MCF 10A (cell line): ENCODE data around the gene ADAMTS8. TPM values are rescaled to one million over a fixed set of nuclear protein-coding genes. Genes with fewer than 3 reads are reported as not detected.

Source experiments
- BruUV-seq: library from RNA; stranded (reverse); fragments of 400-500 nt; replicated peaks from 2 replicates; lab custom pipeline; 2021; lab: Mats Ljungman, UMichigan
- CTCF ChIA-PET: fragments of 300-600 bp; sonication (Branson Sonifier 250); formaldehyde crosslinking; extraction: SDS; loops from one replicate; lab custom pipeline; 2021; ENCODE audit warnings: antibody characterized with exemption, inconsistent platforms; lab: Yijun Ruan, JAX
- POLR2A ChIA-PET: fragments of 300-600, 350-650 bp; sonication (Branson Sonifier 250); formaldehyde crosslinking; extraction: SDS; loops from one replicate; lab custom pipeline; 2020; ENCODE audit warnings: antibody characterized with exemption, inconsistent platforms; lab: Yijun Ruan, JAX
- DNase-seq: peaks from one replicate; pipeline ENCODE4 v3.0.0-alpha.2; 2018; ENCODE audit not compliant: unreplicated experiment
- H3K27ac Mint-ChIP-seq: one replicate; pipeline ENCODE4 v1.8.0; 2022; ENCODE audit warnings: mild to moderate bottlenecking, low read depth, mixed read lengths; ENCODE audit not compliant: unreplicated experiment
- H3K27me3 Mint-ChIP-seq: one replicate; pipeline ENCODE4 v1.8.0; 2022; ENCODE audit warnings: mixed read lengths; ENCODE audit not compliant: insufficient read depth, unreplicated experiment
- H3K36me3 Mint-ChIP-seq: one replicate; pipeline ENCODE4 v1.8.0; 2022; ENCODE audit warnings: mild to moderate bottlenecking, moderate library complexity, mixed read lengths; ENCODE audit not compliant: insufficient read depth, unreplicated experiment
- H3K4me1 Mint-ChIP-seq: one replicate; pipeline ENCODE4 v1.8.0; 2022; ENCODE audit warnings: mixed read lengths; ENCODE audit not compliant: insufficient read depth, unreplicated experiment
- H3K4me3 Mint-ChIP-seq: one replicate; pipeline ENCODE4 v1.8.0; 2022; ENCODE audit warnings: mild to moderate bottlenecking, moderate library complexity, mixed read lengths; ENCODE audit not compliant: unreplicated experiment
- H3K9me3 Mint-ChIP-seq: one replicate; pipeline ENCODE4 v1.8.0; 2022; ENCODE audit warnings: mixed read lengths; ENCODE audit not compliant: unreplicated experiment
- CTCF ChIP-seq: fragments of 200-600 bp; IDR thresholded peaks from one replicate; pipeline ENCODE4 v1.8.0; 2022; ENCODE audit warnings: antibody characterized with exemption, mild to moderate bottlenecking; ENCODE audit not compliant: unreplicated experiment
- intact Hi-C: fragments of 100-400 bp; cut with micrococcal nuclease; formaldehyde crosslinking; loops from 2 replicates; pipeline ENCODE4 v1.14.1; 2022
- total RNA-seq: library from RNA; stranded (reverse); gene quantifications from 2 replicates; pipeline ENCODE4 v1.2.3, GENCODE V29; 2022

The ADAMTS8 gene
- total RNA-seq, 1 experiment from 2014 or later = not detected

DNA sequence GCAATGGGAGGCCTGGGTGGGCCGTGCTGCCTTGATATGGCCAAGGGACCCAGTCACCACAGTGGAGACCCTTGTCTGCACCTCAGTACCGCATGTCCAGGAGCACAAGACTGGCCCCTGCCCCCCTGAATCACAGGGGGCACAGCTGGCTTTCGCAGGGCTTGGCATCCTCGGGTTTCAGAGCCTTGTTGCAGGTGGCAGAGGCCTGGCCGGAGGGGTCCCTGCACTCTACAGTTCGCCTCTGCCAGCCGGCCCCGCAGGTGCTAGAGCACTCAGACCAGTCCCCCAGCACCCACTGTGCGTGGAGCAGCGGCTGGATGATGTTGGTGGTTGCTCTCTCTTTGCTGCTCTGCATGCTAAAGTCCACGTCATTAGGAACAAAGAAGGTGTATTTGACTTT lies 23.0 kb downstream of the ADAMTS8 start:
- BruUV-seq = no TSS peak
- peaks cover 20% of the 10 kb centered on the region for H3K4me1 Mint-ChIP-seq
- no peaks in the 10 kb centered on the region for H3K9me3 Mint-ChIP-seq
- no peak for DNase-seq
- TF ChIP-seq CTCF = no peak
- no peak overlapping the region for H3K27ac Mint-ChIP-seq
- ChIA-PET CTCF (interaction anchor here (1.2 kb wide), 1 partner anchor 26 kb away, joined by 5 read pairs; no protein-coding TSS in a partner anchor), POLR2A (interaction anchor here (0.8 kb wide), 1 partner anchor 194 kb away, joined by 3 read pairs; no protein-coding TSS in a partner anchor)
- H3K4me3 Mint-ChIP-seq = no peak overlapping the region
- no peaks in the 10 kb centered on the region for H3K36me3 Mint-ChIP-seq
- peaks cover 4% of the 10 kb centered on the region for H3K27me3 Mint-ChIP-seq
- intact Hi-C loops = no loop called here

- H3K9me3 Mint-ChIP-seq = no peaks in the 10 kb centered on the region
- peaks cover 11% of the 10 kb centered on the region for H3K27me3 Mint-ChIP-seq
- no peak overlapping the region for H3K4me3 Mint-ChIP-seq
- ChIA-PET POLR2A (interaction anchor here (1.3 kb wide), 1 partner anchor 13 kb away, joined by 5 read pairs; no protein-coding TSS in a partner anchor), CTCF (interaction anchor here (1.0 kb wide), 1 partner anchor 15 kb away, joined by 4 read pairs; no protein-coding TSS in a partner anchor)
- intact Hi-C loops = no loop called here
- no peak for TF ChIP-seq CTCF
- peaks cover 25% of the 10 kb centered on the region for H3K4me1 Mint-ChIP-seq
- H3K36me3 Mint-ChIP-seq = no peaks in the 10 kb centered on the region
- no peak overlapping the region for H3K27ac Mint-ChIP-seq
- no TSS peak for BruUV-seq
- no peak for DNase-seq
These were observed 23.7 kb downstream of the ADAMTS8 start for GRCh38 chr11:130404727-130405126.

- Mint-ChIP-seq H3K36me3 (no peaks in the 10 kb centered on the region), H3K4me1 (peaks cover 25% of the 10 kb centered on the region), H3K27me3 (peaks cover 19% of the 10 kb centered on the region), H3K9me3 (no peaks in the 10 kb centered on the region), H3K4me3 (no peak overlapping the region), H3K27ac (no peak overlapping the region)
- TF ChIP-seq CTCF = no peak
- intact Hi-C loops = no loop called here
- ChIA-PET CTCF (interaction anchor here (0.8 to 1.0 kb wide), 3 partner anchors 14 to 191 kb away, joined by 3 to 4 read pairs (median 3); no protein-coding TSS in a partner anchor), POLR2A (interaction anchor here (1.3 kb wide), 1 partner anchor 14 kb away, joined by 5 read pairs; no protein-coding TSS in a partner anchor)
- BruUV-seq = no TSS peak
- no peak for DNase-seq
These were observed 24.4 kb downstream of the ADAMTS8 start for GRCh38 chr11:130403967-130404366.

GRCh38 chr11:130403271-130403804 lies 25.1 kb downstream of the ADAMTS8 start:
- H3K9me3 Mint-ChIP-seq = no peaks in the 10 kb centered on the region
- peaks cover 25% of the 10 kb centered on the region for H3K4me1 Mint-ChIP-seq
- BruUV-seq = no TSS peak
- no peak overlapping the region for H3K4me3 Mint-ChIP-seq
- intact Hi-C loops = no loop called here
- ChIA-PET POLR2A (interaction anchor here (1.3 kb wide), 1 partner anchor 14 kb away, joined by 5 read pairs; no protein-coding TSS in a partner anchor), CTCF (interaction anchor here (0.7 to 0.9 kb wide), 5 partner anchors 29 to 242 kb away, joined by 3 read pairs; no protein-coding TSS in a partner anchor)
- no peak for TF ChIP-seq CTCF
- no peaks in the 10 kb centered on the region for H3K36me3 Mint-ChIP-seq
- DNase-seq = peak; percentile 64
- H3K27me3 Mint-ChIP-seq = peaks cover 25% of the 10 kb centered on the region
- peak overlapping the region; percentile 32 for H3K27ac Mint-ChIP-seq
